ENCODE results near the gene C15orf39. TPM values are rescaled to one million over a fixed set of nuclear protein-coding genes. Genes with fewer than 3 reads are reported as not detected.

The C15orf39 gene
- total RNA-seq, 1 donor from 2014 or later = 62.2 TPM

DNA sequence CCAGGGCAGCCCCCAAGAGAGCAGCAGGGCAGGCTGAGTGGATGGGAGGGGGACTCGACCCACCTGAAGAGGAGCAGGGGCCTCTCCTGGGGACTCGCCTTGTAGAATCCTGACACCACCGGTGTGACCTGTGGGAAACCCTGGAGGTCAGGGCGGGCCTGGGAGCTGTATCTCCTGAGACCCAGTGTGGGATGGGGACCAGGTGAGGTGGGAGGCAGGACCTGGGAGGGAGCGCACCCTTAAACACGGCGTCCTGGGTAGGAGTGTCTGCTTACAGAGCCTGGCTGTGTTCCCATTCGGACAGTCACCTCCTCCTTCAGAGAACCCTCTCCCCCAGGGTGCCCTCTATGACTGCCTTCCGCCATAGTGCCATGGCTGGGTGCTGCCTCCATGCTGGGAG is 27.1 kb downstream of the C15orf39 start:
- H3K36me3 Mint-ChIP-seq = no peaks in the 10 kb centered on the region
- H3K27ac Mint-ChIP-seq = no peak overlapping the region
- TF ChIP-seq, protein P1, sequence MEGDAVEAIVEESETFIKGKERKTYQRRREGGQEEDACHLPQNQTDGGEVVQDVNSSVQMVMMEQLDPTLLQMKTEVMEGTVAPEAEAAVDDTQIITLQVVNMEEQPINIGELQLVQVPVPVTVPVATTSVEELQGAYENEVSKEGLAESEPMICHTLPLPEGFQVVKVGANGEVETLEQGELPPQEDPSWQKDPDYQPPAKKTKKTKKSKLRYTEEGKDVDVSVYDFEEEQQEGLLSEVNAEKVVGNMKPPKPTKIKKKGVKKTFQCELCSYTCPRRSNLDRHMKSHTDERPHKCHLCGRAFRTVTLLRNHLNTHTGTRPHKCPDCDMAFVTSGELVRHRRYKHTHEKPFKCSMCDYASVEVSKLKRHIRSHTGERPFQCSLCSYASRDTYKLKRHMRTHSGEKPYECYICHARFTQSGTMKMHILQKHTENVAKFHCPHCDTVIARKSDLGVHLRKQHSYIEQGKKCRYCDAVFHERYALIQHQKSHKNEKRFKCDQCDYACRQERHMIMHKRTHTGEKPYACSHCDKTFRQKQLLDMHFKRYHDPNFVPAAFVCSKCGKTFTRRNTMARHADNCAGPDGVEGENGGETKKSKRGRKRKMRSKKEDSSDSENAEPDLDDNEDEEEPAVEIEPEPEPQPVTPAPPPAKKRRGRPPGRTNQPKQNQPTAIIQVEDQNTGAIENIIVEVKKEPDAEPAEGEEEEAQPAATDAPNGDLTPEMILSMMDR (IDR thresholded peaks at IDR 0.05; ENCODE audit: unreplicated experiment) = no peak
- H3K4me1 Mint-ChIP-seq = no peaks in the 10 kb centered on the region
- no peaks in the 10 kb centered on the region for H3K9me3 Mint-ChIP-seq
- peaks cover 19% of the 10 kb centered on the region for H3K27me3 Mint-ChIP-seq (ENCODE audit: low read depth)
- DNase-seq (ENCODE audit: low spot score in 2 of 2, unreplicated experiment in 2 of 2) = no peak
- no peak overlapping the region for H3K4me3 Mint-ChIP-seq

DNA sequence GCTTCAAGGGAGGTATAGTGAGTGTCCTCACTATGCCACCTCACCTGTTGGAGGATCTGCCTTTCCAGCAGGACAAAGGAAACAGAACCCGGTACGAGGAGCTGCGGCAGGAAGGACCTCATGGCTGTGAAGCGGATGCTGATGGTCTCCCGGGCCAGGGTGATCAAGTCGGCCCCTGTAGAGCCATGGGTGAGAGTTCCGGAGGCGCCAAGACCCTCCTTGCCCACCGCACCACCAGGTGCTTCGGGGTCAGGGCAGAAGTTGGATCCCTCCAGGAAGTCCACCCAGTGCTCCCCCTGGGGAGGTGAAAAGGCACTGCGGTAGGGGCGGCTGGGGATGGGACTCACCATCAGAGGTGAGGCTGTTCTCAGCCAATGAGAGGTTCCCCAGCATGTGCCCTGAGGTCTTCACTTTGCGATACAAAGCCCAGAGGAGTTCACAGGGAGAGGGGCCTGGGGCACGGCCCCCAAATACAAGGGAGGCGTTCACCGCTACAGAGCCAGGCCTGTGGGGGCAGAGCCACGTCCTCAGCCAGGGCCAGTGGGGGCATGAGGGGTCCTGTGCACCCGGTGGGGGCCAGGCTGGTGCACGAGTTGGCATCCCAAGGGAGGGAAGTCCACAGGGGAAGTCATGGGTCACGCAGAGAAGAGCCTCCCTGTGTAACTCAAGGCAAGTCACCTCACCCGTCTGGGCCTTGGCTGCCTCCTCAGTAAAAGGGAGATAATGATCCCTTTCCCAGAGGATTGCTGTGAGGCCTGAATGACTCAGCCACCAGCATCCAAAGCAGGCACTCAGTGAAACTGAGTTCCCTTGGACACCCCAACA is 27.7 kb downstream of the C15orf39 start:
- H3K27me3 Mint-ChIP-seq (ENCODE audit: low read depth) = peaks cover 22% of the 10 kb centered on the region
- H3K9me3 Mint-ChIP-seq = no peaks in the 10 kb centered on the region

DNA sequence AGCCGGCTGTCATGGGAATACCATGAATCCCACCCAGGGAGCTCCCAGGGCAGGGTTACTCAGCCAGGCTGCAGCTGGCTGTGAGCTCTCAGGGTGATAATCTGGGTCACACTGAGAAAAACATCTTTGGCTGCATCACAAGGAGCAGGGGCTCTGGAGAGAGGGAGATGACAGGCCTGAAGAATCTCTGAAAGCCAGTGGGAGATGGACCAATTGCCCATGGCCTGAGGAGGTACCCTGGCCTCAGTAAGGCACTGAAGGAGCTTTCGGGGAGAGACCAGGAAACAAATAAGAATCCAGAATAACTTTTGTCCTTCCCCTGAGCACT is 28.3 kb downstream of the C15orf39 start:
- no peak overlapping the region for H3K27ac Mint-ChIP-seq

More for the DNA sequence above, 27.7 kb downstream of the C15orf39 start:
- no peaks in the 10 kb centered on the region for H3K36me3 Mint-ChIP-seq
- H3K4me1 Mint-ChIP-seq = no peaks in the 10 kb centered on the region
- DNase-seq (ENCODE audit: low spot score in 2 of 2, unreplicated experiment in 2 of 2) = no peak
- no peak overlapping the region for H3K4me3 Mint-ChIP-seq
- no peak overlapping the region for H3K27ac Mint-ChIP-seq
- TF ChIP-seq, protein P1 (IDR thresholded peaks at IDR 0.05; ENCODE audit: unreplicated experiment) = no peak

DNA sequence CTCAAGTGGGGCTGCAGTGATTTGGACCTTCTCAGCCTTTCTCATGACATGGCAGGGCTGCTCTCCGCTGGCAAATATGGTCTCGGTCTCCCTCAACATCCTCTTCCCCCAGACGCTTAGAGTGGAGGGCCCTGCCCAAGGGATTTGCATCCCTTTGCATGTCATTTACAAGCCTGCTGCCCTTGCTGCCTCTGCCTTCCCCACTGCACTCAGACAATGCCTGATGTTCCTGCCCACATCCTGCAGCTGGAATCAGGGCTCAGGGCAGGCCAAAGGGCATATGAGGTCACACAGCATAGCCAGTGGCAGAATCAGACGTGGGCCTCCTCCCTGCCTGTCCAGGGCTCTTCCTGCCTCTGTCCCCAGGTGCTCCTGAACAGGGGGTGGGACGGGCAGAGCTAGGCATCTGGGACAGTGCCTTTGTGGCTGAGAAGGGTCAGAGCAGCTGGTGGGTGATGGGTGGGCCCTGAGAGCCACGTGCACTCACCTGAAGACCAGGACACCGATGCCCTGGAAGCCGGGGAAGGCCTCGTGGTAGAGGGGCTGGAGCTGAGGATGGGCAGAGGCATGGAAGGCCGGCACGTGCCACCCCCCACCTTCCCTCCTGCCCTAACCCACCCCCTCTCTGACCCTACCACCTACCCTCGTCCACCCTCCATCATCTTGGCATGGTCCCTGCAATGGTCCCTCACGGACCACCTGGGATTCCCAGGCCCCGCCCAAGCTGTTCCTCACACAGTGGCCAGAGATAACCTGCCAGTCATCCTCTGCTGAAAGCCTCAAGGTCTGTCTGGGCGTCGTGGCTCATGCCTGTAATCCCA is 29.1 kb downstream of the C15orf39 start:
- TF ChIP-seq, protein P1 (IDR thresholded peaks at IDR 0.05; ENCODE audit: unreplicated experiment) = no peak
- no peaks in the 10 kb centered on the region for H3K36me3 Mint-ChIP-seq
- no peak for DNase-seq (ENCODE audit: low spot score in 2 of 2, unreplicated experiment in 2 of 2)
- H3K4me1 Mint-ChIP-seq = no peaks in the 10 kb centered on the region
- no peaks in the 10 kb centered on the region for H3K9me3 Mint-ChIP-seq
- H3K27ac Mint-ChIP-seq = no peak overlapping the region
- H3K4me3 Mint-ChIP-seq = no peak overlapping the region
- H3K27me3 Mint-ChIP-seq (ENCODE audit: low read depth) = peaks cover 20% of the 10 kb centered on the region

More for the DNA sequence above, 28.3 kb downstream of the C15orf39 start:
- H3K4me1 Mint-ChIP-seq = no peaks in the 10 kb centered on the region
- H3K36me3 Mint-ChIP-seq = no peaks in the 10 kb centered on the region
- H3K9me3 Mint-ChIP-seq = no peaks in the 10 kb centered on the region
- no peak for DNase-seq (ENCODE audit: low spot score in 2 of 2, unreplicated experiment in 2 of 2)
- peaks cover 21% of the 10 kb centered on the region for H3K27me3 Mint-ChIP-seq (ENCODE audit: low read depth)
- H3K4me3 Mint-ChIP-seq = no peak overlapping the region
- TF ChIP-seq, protein P1 (IDR thresholded peaks at IDR 0.05; ENCODE audit: unreplicated experiment) = no peak

DNA sequence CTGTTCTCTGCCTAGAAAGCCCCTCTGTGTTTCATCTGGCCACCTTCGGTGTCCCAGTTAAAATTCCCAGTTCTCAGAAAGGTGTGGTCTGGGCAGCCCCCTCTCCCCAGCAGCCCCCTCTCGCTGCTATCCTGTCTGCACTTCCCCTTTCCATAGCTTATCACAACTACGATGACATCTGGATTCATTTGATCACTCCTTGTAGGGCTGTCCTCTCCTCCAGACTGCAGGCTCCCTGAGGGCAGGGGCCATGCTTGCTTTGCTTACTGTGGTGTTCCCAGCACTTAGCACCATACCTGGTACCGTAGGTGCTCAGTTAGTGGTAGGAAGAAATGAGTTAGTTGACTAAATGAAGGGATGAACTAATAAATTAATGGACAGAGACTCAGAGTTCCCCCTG is 30.2 kb downstream of the C15orf39 start:
- Mint-ChIP-seq H3K27ac (no peak overlapping the region), H3K4me3 (no peak overlapping the region), H3K9me3 (no peaks in the 10 kb centered on the region), H3K4me1 (no peaks in the 10 kb centered on the region), H3K27me3 (ENCODE audit: low read depth) (peaks cover 20% of the 10 kb centered on the region), H3K36me3 (no peaks in the 10 kb centered on the region)
- DNase-seq (ENCODE audit: low spot score in 2 of 2, unreplicated experiment in 2 of 2) = no peak
- TF ChIP-seq, protein P1 (IDR thresholded peaks at IDR 0.05; ENCODE audit: unreplicated experiment) = no peak
